HEK293 (cell line): ENCODE data around the gene RAG1.

ENCODE experiments used
- REPIN1 ChIP-seq: fragments of 450-650 bp; formaldehyde crosslinking; IDR thresholded peaks from 2 replicates; pipeline ENCODE4 v1.5.1; 2017; ENCODE audit warnings: missing biosample characterization, missing genetic modification characterization, low read depth
- YY1 ChIP-seq: fragments of 450-650 bp; formaldehyde crosslinking; IDR thresholded peaks from 2 replicates; pipeline ENCODE4 v1.5.1; 2018; ENCODE audit warnings: missing biosample characterization, missing genetic modification characterization
- ZBTB1 ChIP-seq: fragments of 450-650 bp; formaldehyde crosslinking; IDR thresholded peaks from 2 replicates; pipeline ENCODE4 v1.5.1; 2016; ENCODE audit warnings: missing biosample characterization, missing genetic modification characterization
- ZBTB49 ChIP-seq: fragments of 450-650 bp; formaldehyde crosslinking; IDR thresholded peaks from 2 replicates; pipeline ENCODE4 v1.5.1; 2016; ENCODE audit warnings: missing biosample characterization, missing genetic modification characterization, low read depth
- ZFP3 ChIP-seq: fragments of 450-650 bp; formaldehyde crosslinking; IDR thresholded peaks from 2 replicates; pipeline ENCODE4 v1.5.1; 2016; ENCODE audit warnings: low read depth, missing biosample characterization, missing genetic modification characterization
- ZNF10 ChIP-seq: fragments of 450-650 bp; formaldehyde crosslinking; IDR thresholded peaks from 2 replicates; pipeline ENCODE4 v1.5.1; 2017; ENCODE audit warnings: missing biosample characterization, missing genetic modification characterization
- ZNF280D ChIP-seq: fragments of 450-650 bp; formaldehyde crosslinking; IDR thresholded peaks from 2 replicates; pipeline ENCODE4 v1.5.1; 2016; ENCODE audit warnings: missing biosample characterization, missing genetic modification characterization
- ZNF514 ChIP-seq: fragments of 450-650 bp; formaldehyde crosslinking; IDR thresholded peaks from 2 replicates; pipeline ENCODE4 v1.5.1; 2016; ENCODE audit warnings: missing biosample characterization, missing genetic modification characterization
- ZNF677 ChIP-seq: fragments of 450-650 bp; IDR thresholded peaks from 2 replicates; pipeline ENCODE4 v1.5.0; 2018; ENCODE audit warnings: missing biosample characterization, mild to moderate bottlenecking, missing genetic modification characterization, moderate library complexity
- ZNF768 ChIP-seq: fragments of 450-650 bp; formaldehyde crosslinking; IDR thresholded peaks from 2 replicates; pipeline ENCODE4 v1.5.1; 2018; ENCODE audit warnings: missing biosample characterization, mild to moderate bottlenecking, missing genetic modification characterization
- TF ChIP-seq, protein P1 (sequence below): fragments of 450-650 bp; formaldehyde crosslinking; IDR thresholded peaks from 2 replicates; pipeline ENCODE4 v1.5.1; 2016; ENCODE audit warnings: missing biosample characterization, missing genetic modification characterization

- no peak for TF ChIP-seq ZNF280D (tag by site-specific recombination)
- TF ChIP-seq ZNF768 (tag by site-specific recombination) = no peak
- TF ChIP-seq ZNF514 = no peak
- TF ChIP-seq ZNF677 (tag by site-specific recombination) = no peak
- TF ChIP-seq, protein P1, sequence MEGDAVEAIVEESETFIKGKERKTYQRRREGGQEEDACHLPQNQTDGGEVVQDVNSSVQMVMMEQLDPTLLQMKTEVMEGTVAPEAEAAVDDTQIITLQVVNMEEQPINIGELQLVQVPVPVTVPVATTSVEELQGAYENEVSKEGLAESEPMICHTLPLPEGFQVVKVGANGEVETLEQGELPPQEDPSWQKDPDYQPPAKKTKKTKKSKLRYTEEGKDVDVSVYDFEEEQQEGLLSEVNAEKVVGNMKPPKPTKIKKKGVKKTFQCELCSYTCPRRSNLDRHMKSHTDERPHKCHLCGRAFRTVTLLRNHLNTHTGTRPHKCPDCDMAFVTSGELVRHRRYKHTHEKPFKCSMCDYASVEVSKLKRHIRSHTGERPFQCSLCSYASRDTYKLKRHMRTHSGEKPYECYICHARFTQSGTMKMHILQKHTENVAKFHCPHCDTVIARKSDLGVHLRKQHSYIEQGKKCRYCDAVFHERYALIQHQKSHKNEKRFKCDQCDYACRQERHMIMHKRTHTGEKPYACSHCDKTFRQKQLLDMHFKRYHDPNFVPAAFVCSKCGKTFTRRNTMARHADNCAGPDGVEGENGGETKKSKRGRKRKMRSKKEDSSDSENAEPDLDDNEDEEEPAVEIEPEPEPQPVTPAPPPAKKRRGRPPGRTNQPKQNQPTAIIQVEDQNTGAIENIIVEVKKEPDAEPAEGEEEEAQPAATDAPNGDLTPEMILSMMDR (tag by site-specific recombination) = no peak
- no peak for TF ChIP-seq ZNF10 (tag by site-specific recombination)
- no peak for TF ChIP-seq ZBTB1 (tag by site-specific recombination)
- no peak for TF ChIP-seq ZFP3 (tag by site-specific recombination)
- no peak for TF ChIP-seq REPIN1 (tag by site-specific recombination)
- TF ChIP-seq YY1 (tag by site-specific recombination) = no peak
- TF ChIP-seq ZBTB49 (tag by site-specific recombination) = no peak
Observed at GRCh38 chr11:36591433-36591832, 23.6 kb downstream of the RAG1 start.
